Measurements from ENCODE around the gene C16orf90.
"Not testable (repeated sequence)": the region's sequence is repeated elsewhere in the genome, so short reads cannot be mapped to it uniquely, and the experiment has no call there.

The C16orf90 gene

GRCh38 chr16:3486506-3487215 lies 8.6 kb downstream of the C16orf90 start:
- no peak overlapping the region for H3K4me3 ChIP-seq (ENCODE audit: low read depth, low read length)
- no peak for DNase-seq (ENCODE audit: low read depth)

GRCh38 chr16:3485821-3486505 lies 9.3 kb downstream of the C16orf90 start:
- no peak overlapping the region for H3K4me3 ChIP-seq (ENCODE audit: low read depth, low read length)
- DNase-seq (ENCODE audit: low read depth), result no peak

GRCh38 chr16:3485097-3485745 lies 10.1 kb downstream of the C16orf90 start:
- no peak for DNase-seq (ENCODE audit: low read depth)
- no peak overlapping the region for H3K4me3 ChIP-seq (ENCODE audit: low read depth, low read length)

GRCh38 chr16:3484318-3485096 lies 10.8 kb downstream of the C16orf90 start:
- H3K4me3 ChIP-seq (ENCODE audit: low read depth, low read length), result no peak overlapping the region
- DNase-seq (ENCODE audit: low read depth), result no peak

GRCh38 chr16:3482659-3483241 lies 12.5 kb downstream of the C16orf90 start:
- DNase-seq (ENCODE audit: low read depth), result no peak
- no peak overlapping the region for H3K4me3 ChIP-seq (ENCODE audit: low read depth, low read length)

GRCh38 chr16:3481696-3482658 lies 13.3 kb downstream of the C16orf90 start:
- no peak overlapping the region for H3K4me3 ChIP-seq (ENCODE audit: low read depth, low read length)
- no peak for DNase-seq (ENCODE audit: low read depth)

- DNase-seq (ENCODE audit: low read depth), result no peak
- no peak overlapping the region for H3K4me3 ChIP-seq (ENCODE audit: low read depth, low read length)
Measured at GRCh38 chr16:3480901-3481695, 14.2 kb downstream of the C16orf90 start.

- no peak for DNase-seq (ENCODE audit: low read depth)
- no peak overlapping the region for H3K4me3 ChIP-seq (ENCODE audit: low read depth, low read length)
Measured at GRCh38 chr16:3479654-3480216, 15.6 kb downstream of the C16orf90 start.

- DNase-seq (ENCODE audit: low read depth), result no peak
Measured at GRCh38 chr16:3478242-3478925, 16.9 kb downstream of the C16orf90 start.

GRCh38 chr16:3476409-3476808 lies 18.9 kb downstream of the C16orf90 start:
- no peak overlapping the region for H3K4me3 ChIP-seq (ENCODE audit: low read depth, low read length)
- DNase-seq (ENCODE audit: low read depth), result no peak

More at GRCh38 chr16:3478242-3478925, 16.9 kb downstream of the C16orf90 start:
- H3K4me3 ChIP-seq (ENCODE audit: low read depth, low read length), result no peak overlapping the region

- H3K4me3 ChIP-seq (ENCODE audit: low read depth, low read length), result no peak overlapping the region
- DNase-seq (ENCODE audit: low read depth), result no peak
Measured at GRCh38 chr16:3475604-3476375, 19.5 kb downstream of the C16orf90 start.

GRCh38 chr16:3474870-3475269 lies 20.4 kb downstream of the C16orf90 start:
- not testable (repeated sequence) for DNase-seq (ENCODE audit: low read depth); H3K4me3 ChIP-seq (ENCODE audit: low read depth, low read length)

- H3K4me3 ChIP-seq (ENCODE audit: low read depth, low read length), result no peak overlapping the region
- DNase-seq (ENCODE audit: low read depth), result no peak
Measured at GRCh38 chr16:3474136-3474779, 21.0 kb downstream of the C16orf90 start.

GRCh38 chr16:3473596-3473943 lies 21.7 kb downstream of the C16orf90 start:
- not testable (repeated sequence) for DNase-seq (ENCODE audit: low read depth)

GRCh38 chr16:3472878-3473595 lies 22.3 kb downstream of the C16orf90 start:
- no peak overlapping the region for H3K4me3 ChIP-seq (ENCODE audit: low read depth, low read length)
- DNase-seq (ENCODE audit: low read depth), result no peak

More at GRCh38 chr16:3473596-3473943, 21.7 kb downstream of the C16orf90 start:
- not testable (repeated sequence) for H3K4me3 ChIP-seq (ENCODE audit: low read depth, low read length)

Data from skeletal muscle cell (primary cell).